Ishikawa (cell line): ENCODE results near the gene DAO.

Source experiments
- CEBPB ChIP-seq: IDR thresholded peaks from 2 replicates; pipeline ENCODE4 v1.6.1; 2012
- CREB1 ChIP-seq: IDR thresholded peaks from 2 replicates; pipeline ENCODE4 v1.6.1; 2012; ENCODE audit warnings: low read depth
- EGR1 ChIP-seq: IDR thresholded peaks from 2 replicates; pipeline ENCODE4 v1.6.1; 2012
- EP300 ChIP-seq: IDR thresholded peaks from 2 replicates; pipeline ENCODE4 v1.6.1; 2012; ENCODE audit warnings: borderline replicate concordance
- FOXM1 ChIP-seq: IDR thresholded peaks from 2 replicates; pipeline ENCODE4 v1.6.1; 2012; ENCODE audit warnings: low read depth, borderline replicate concordance
- TCF12 ChIP-seq: IDR thresholded peaks from 2 replicates; pipeline ENCODE4 v1.6.1; 2012; ENCODE audit warnings: low read depth
- TEAD4 ChIP-seq: IDR thresholded peaks from 2 replicates; pipeline ENCODE4 v1.6.1; 2012
- YY1 ChIP-seq: IDR thresholded peaks from 2 replicates; pipeline ENCODE4 v1.6.1; 2012; ENCODE audit warnings: low read depth
- ZBTB7A ChIP-seq: IDR thresholded peaks from 2 replicates; pipeline ENCODE4 v1.6.1; 2012; ENCODE audit warnings: low read depth
- TF ChIP-seq, protein P1 (sequence below): IDR thresholded peaks from 2 replicates; pipeline ENCODE4 v1.6.1; 2012
- TF ChIP-seq, protein P2 (sequence below): IDR thresholded peaks from 2 replicates; pipeline ENCODE4 v1.6.1; 2012; ENCODE audit warnings: low read depth, mild to moderate bottlenecking
- TF ChIP-seq, protein P3 (sequence below): IDR thresholded peaks from 2 replicates; pipeline ENCODE4 v1.6.1; 2012

DNA sequence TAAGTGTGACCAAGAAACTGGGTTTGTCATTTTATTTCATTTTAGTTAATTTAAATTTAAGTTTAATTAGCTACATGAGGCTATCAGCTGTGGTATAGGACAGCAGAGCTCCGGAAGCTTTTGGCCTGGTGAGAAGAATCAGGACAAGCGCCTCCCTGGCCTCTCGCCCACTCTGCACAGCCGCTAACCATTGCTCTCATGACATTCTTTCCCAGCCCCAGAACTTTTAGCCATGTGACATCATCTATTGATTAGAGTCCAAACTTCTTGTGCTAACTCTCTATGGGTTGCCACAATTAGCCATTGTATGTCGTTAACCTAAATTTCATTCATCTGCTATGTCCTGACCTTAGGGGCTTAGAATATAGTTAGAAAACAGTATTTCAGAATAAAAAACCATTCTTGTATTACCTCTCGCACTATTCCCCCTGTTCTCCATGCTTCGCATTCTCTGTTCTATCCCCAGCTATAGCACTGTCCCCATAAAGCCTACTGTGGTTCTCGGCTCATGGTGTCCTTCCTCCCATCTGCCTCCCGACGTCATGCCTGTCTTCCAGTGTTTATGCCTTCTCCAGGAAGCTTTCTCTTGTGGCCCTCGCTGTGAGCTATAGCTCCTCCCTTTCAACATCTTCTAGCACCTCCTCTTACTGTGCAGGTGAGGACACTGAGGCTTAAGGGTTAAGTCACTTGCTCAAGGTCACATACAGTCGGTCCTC, 46.0 kb upstream of the DAO start:
- TF ChIP-seq, protein P1, sequence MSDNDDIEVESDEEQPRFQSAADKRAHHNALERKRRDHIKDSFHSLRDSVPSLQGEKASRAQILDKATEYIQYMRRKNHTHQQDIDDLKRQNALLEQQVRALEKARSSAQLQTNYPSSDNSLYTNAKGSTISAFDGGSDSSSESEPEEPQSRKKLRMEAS: no peak
- TF ChIP-seq EGR1 (no peak), EP300 (no peak), CEBPB (no peak), YY1 (no peak), TCF12 (no peak), TEAD4 (no peak), FOXM1 (no peak), ZBTB7A (no peak), CREB1 (no peak)
- TF ChIP-seq, protein P2, sequence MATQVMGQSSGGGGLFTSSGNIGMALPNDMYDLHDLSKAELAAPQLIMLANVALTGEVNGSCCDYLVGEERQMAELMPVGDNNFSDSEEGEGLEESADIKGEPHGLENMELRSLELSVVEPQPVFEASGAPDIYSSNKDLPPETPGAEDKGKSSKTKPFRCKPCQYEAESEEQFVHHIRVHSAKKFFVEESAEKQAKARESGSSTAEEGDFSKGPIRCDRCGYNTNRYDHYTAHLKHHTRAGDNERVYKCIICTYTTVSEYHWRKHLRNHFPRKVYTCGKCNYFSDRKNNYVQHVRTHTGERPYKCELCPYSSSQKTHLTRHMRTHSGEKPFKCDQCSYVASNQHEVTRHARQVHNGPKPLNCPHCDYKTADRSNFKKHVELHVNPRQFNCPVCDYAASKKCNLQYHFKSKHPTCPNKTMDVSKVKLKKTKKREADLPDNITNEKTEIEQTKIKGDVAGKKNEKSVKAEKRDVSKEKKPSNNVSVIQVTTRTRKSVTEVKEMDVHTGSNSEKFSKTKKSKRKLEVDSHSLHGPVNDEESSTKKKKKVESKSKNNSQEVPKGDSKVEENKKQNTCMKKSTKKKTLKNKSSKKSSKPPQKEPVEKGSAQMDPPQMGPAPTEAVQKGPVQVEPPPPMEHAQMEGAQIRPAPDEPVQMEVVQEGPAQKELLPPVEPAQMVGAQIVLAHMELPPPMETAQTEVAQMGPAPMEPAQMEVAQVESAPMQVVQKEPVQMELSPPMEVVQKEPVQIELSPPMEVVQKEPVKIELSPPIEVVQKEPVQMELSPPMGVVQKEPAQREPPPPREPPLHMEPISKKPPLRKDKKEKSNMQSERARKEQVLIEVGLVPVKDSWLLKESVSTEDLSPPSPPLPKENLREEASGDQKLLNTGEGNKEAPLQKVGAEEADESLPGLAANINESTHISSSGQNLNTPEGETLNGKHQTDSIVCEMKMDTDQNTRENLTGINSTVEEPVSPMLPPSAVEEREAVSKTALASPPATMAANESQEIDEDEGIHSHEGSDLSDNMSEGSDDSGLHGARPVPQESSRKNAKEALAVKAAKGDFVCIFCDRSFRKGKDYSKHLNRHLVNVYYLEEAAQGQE: no peak
- TF ChIP-seq, protein P3, sequence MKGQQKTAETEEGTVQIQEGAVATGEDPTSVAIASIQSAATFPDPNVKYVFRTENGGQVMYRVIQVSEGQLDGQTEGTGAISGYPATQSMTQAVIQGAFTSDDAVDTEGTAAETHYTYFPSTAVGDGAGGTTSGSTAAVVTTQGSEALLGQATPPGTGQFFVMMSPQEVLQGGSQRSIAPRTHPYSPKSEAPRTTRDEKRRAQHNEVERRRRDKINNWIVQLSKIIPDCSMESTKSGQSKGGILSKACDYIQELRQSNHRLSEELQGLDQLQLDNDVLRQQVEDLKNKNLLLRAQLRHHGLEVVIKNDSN: no peak
